HEK293 (cell line): Measurements from ENCODE around the gene ADI1.

Source experiments
- ATF2 ChIP-seq: fragments of 450-650 bp; formaldehyde crosslinking; IDR thresholded peaks from 2 replicates; pipeline ENCODE4 v1.5.1; 2016; ENCODE audit warnings: missing biosample characterization, missing genetic modification characterization, low read depth
- CTCF ChIP-seq: fragments of 450-650 bp; formaldehyde crosslinking; IDR thresholded peaks from 2 replicates; pipeline ENCODE4 v1.5.1; 2016; ENCODE audit warnings: missing biosample characterization, missing genetic modification characterization

- TF ChIP-seq CTCF: no peak
- TF ChIP-seq ATF2: no peak
These were observed 7.2 kb downstream of the ADI1 start for GRCh38 chr2:3512086-3512485.
